ENCODE measurements around the gene ISOC1.

Gene ISOC1

DNA sequence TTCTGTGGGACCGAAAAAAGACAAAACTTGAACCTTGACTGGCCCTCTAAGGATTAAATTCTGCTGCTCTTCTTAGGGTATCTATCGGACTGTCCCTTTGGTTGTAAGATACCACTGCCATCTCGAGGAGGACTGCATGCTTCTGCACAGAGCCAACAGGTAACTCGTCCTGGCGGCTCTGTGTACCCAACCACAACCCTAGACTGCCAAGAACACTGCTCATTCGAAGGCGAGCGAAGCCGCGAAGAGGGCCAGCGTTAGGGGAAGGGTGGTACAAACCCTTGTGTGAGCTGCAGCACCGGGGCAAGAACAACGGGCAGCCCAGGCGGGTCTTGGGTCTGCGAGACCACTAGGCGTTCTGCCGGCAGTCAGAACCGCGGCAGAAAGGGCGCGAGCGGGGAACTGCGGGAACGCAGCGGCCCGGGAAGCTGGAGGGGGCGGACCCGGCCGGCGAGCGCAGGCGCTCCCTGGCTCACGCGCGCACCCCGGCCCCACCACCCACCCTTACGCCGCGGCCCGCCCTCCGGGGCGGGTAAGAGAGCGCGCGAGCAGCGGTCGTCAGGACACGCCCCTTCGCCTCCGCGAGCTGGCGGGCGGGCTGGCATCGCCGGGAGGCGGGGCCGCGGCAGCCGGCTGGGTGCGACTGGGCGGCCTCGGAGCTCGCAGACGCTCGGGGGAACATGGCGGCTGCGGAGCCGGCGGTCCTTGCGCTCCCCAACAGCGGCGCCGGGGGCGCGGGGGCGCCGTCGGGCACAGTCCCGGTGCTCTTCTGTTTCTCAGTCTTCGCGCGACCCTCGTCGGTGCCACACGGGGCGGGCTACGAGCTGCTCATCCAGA is at the start of gene ISOC1:
ISOC1 (plus strand) TSS at position 663 of the 837 bp plus-strand sequence; CDS start at position 681, 18 bp downstream.
- DNase-seq: peak; percentile 57

DNA sequence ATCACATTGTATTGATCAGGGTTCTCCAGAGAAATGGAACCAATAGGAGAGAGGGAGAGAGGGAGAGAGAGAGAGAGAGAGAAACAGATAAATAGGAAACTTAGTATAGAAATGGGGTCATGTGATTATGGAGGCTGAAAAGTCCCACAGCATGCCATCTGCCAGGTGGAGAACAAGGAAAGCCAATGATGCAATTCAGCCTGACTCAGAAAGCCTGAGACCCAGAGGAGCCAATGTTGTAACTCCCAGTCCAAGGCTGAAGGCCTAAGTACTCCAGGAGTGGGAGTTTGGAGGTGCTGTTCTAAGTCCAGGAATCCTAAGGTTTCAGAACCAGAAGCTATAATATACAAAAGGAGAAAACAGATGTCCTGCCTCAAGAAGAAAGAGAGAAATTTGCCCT is 48.4 kb upstream of the ISOC1 start:
- no peak for DNase-seq

DNA sequence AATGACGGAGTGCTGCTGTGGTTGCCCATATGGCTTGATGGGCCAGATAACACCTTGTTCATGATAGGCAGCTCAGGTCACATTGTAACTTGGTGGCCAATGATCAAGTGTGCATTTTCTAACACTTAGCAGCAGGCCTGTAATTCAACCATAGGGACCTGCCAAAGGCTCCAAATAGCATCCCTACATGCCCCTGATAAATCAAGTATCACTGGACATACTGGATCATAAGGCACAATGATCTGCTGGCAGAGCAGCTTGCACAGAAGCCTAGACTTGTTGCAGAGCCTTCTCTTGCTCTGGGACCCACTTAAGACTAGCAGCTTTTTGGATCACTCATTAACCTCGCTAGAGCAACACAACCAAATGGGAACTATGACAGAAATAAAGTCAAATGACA is 46.0 kb upstream of the ISOC1 start:
- DNase-seq: no peak

GRCh38 chr5:129049126-129049799 is 45.3 kb upstream of the ISOC1 start:
- no peak for DNase-seq

DNA sequence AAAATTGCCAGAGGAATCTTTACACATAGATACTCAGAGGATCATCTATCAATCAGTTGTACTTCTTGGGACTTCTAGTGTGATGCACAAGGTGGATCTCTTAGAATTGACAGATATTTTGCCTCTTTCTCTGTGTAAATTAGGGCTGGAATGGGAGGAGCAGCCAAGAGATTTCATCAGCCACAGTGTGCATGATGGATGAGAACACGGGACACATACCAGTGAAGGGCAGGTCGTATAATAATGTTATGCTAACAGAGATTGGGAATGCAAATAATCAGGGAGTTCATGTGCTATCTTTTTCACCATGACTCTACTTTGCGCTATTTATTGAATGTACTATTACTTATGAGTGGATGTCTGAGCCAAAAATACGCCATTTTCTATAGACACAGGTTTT is 43.3 kb upstream of the ISOC1 start:
- no peak for DNase-seq

GRCh38 chr5:129053438-129053837 is 41.1 kb upstream of the ISOC1 start:
- no peak for DNase-seq

DNA sequence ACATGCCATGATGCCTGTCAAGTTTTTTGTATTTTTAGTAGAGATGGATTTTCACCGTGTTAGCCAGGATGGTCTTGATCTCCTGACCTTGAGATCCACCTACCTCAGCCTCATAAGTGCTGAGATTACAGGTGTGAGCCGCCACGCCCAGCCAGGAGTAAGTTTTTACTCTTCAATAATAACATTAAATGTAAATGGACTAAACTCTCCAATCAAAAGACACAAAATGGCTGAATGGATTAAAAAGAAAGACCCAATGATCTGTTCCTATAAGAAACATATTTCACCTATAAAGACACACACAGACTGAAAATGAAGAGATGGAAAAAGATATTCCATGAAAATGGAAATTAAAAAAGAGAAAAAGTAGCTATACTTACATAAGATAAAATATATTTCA is 37.2 kb upstream of the ISOC1 start:
- DNase-seq: no peak

DNA sequence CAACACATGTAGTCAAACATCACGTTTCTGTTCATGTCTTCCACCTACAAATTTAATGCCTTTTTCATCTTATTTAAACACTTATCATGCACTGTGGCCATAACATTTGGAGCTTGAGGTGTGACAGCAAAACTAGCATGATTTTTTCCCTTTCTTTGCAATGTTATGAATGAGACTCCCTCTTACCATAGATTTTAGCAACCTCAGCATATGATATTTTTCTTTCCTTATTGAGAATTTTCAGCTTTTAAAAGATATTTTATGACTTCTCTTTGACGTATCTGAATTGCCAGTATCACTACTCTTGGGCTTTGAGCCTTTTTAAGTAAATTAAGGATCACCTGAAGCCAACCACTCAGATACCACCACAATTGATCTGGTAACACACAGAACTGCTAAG is 32.7 kb upstream of the ISOC1 start:
- DNase-seq: no peak

GRCh38 chr5:129063483-129064113 is 31.0 kb upstream of the ISOC1 start:
- no peak for DNase-seq

GRCh38 chr5:129065721-129066120 is 28.8 kb upstream of the ISOC1 start:
- no peak for DNase-seq

DNA sequence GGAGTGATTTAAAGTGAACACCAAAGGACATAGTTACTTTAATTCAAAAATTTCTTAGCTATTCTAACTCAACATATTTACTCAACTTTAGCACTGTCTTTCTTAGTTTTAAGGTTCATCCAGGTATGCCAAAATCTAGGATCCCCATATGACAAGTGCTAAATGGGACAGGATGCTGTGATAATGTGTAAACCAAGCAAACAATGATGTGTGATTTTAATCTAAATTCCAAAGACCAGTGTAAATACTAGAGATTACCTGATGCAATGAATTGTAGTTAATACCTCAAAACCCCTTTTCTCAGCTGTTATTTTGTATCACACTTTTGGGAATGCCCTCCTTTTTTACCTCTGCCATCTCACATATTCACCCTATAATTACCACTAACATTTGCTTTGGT is 26.8 kb upstream of the ISOC1 start:
- no peak for DNase-seq

GRCh38 chr5:129069292-129069691 is 25.3 kb upstream of the ISOC1 start:
- no peak for DNase-seq

DNA sequence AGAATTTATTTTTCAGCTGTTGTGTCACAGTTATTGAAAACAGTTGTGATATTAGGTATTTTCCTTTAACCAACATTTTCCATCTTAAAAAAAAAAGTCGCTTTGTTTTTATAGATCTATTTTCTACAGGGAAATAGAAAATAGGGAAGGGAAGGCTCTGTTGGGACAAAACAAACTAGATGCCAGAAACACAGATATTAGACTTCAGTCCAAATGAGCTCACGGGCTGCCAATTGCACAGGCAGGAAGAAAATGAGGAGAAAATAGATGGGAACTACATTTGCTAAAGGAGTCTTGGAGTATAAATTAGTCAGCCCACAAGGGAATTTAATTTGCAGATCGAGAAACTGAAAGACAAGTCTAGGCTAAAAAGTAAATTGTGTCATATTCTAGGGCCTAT is 21.4 kb upstream of the ISOC1 start:
- DNase-seq: no peak

DNA sequence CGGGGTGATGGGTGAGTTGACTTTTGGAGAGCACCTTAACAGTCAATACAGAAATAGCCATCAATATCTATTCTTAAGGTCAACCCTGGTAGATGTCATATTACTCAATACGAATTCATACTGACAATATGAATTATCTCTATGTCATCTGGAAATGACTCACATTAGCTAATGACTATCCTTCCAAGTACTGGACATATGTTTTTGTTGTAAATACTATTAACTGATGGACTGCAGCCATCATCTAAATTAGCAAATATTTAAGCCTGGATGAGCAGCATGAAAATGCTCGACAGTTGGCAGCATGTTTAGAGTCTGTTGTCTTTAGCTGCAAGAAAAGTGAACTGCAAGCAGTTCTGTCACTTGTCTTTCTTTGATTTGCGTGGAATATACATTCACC is 19.6 kb upstream of the ISOC1 start:
- DNase-seq: no peak

- DNase-seq: no peak
Measured at GRCh38 chr5:129077433-129078075, 17.0 kb upstream of the ISOC1 start.

DNA sequence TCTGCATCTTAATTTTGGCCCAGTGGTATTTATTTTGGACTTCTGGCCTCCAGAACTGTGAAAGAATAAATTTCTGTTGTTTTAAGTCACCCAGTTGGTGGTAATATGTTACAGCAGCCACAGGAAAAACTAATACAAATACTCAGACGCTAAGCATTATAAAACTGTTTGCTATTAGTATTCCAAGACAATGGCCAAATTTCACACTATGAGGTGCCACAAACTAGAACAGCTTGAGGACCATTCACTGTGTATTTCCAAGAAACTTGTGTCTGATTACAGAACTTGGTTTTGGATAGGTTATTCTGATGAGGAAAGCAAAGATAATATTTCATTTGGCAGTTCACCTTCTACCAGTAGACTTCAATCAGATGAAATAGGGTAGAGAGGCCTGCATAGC is 16.3 kb upstream of the ISOC1 start:
- no peak for DNase-seq

GRCh38 chr5:129078660-129079059 is 15.9 kb upstream of the ISOC1 start:
- DNase-seq: no peak

GRCh38 chr5:129079496-129079895 is 15.1 kb upstream of the ISOC1 start:
- no peak for DNase-seq

- no peak for DNase-seq
Measured at GRCh38 chr5:129080766-129081165, 13.8 kb upstream of the ISOC1 start.

DNA sequence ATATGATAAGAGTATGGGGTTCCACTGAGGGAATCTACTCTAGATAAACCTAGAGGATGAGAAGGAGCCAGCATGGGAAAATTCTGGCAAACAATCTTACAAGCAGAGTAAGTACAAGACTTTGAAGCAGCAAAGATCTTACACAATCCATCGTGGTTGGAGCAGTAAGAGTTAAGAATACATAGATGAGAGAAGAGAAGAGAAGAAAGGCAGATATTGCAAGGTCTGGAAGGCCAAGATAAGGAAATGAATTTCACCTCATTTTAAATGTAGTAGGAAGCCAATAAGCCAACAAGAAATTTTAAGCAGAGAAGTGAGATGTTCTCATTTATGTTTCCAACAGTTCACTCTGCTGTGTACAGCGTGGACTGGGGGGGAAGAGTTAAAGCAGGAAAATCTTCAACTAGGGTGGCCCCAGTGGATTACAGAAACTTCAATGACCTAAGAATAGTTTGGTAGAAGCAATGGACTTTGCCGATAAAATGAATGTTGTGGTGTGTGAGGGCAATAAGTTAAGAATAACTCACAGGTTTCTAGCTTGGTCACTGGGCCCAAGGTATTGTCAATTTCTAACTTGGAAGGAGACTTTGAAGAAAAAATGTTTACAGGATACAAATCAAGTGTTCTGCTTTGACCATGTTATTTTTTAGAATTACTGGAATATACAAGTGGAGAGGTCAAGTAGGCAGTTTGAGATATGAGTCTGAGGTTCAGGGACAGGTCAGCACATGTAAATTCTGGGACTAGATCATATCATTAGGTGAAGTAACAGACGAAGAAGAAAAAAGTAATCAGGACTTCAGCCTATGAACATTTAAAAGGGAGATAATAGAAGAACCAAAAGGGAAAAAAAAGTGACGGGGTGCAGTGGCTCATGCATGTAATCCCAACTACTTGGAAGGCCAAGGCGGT is 12.1 kb upstream of the ISOC1 start:
- no peak for DNase-seq

- no peak for DNase-seq
Measured at GRCh38 chr5:129094924-129095899, 663 bp downstream of the ISOC1 start.
